Stromal cell of bone marrow (primary cell): ENCODE results near the gene XPO1.
"Not testable (repeated sequence)": the region's sequence is repeated elsewhere in the genome, so short reads cannot be mapped to it uniquely, and the experiment has no call there.

ENCODE experiments used
- DNase-seq: peaks from one replicate; pipeline ENCODE4 v3.0.0-alpha.2; 2012; ENCODE audit warnings: low read depth

The XPO1 gene, protein sequence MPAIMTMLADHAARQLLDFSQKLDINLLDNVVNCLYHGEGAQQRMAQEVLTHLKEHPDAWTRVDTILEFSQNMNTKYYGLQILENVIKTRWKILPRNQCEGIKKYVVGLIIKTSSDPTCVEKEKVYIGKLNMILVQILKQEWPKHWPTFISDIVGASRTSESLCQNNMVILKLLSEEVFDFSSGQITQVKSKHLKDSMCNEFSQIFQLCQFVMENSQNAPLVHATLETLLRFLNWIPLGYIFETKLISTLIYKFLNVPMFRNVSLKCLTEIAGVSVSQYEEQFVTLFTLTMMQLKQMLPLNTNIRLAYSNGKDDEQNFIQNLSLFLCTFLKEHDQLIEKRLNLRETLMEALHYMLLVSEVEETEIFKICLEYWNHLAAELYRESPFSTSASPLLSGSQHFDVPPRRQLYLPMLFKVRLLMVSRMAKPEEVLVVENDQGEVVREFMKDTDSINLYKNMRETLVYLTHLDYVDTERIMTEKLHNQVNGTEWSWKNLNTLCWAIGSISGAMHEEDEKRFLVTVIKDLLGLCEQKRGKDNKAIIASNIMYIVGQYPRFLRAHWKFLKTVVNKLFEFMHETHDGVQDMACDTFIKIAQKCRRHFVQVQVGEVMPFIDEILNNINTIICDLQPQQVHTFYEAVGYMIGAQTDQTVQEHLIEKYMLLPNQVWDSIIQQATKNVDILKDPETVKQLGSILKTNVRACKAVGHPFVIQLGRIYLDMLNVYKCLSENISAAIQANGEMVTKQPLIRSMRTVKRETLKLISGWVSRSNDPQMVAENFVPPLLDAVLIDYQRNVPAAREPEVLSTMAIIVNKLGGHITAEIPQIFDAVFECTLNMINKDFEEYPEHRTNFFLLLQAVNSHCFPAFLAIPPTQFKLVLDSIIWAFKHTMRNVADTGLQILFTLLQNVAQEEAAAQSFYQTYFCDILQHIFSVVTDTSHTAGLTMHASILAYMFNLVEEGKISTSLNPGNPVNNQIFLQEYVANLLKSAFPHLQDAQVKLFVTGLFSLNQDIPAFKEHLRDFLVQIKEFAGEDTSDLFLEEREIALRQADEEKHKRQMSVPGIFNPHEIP (N-terminal part only)

GRCh38 chr2:61538200-61538919 lies at the start of gene XPO1:
TSS of gene XPO1 (minus strand) at chr2:61538356. CDS start at chr2:61533897, 4,459 bp downstream.
- DNase-seq, result peak; percentile 99

DNA sequence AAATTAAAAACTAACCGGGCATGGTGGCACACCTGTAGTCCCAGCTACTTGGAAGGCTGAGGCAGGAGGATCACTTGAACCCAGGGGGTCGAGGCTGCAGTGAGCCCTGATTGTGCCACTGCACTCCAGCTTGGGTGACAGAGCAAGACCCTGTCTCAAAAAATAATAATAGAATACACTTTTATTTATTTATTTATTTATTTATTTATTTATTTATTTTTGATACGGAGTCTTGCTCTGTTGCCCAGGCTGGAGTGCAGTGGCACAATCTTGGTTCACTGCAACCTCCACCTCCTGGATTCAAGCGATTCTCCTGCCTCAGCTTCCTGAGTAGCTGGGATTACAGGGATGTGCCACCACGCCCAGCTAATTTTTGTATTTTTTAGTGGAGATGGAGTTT lies 48.8 kb upstream of the XPO1 start:
- not testable (repeated sequence) for DNase-seq

DNA sequence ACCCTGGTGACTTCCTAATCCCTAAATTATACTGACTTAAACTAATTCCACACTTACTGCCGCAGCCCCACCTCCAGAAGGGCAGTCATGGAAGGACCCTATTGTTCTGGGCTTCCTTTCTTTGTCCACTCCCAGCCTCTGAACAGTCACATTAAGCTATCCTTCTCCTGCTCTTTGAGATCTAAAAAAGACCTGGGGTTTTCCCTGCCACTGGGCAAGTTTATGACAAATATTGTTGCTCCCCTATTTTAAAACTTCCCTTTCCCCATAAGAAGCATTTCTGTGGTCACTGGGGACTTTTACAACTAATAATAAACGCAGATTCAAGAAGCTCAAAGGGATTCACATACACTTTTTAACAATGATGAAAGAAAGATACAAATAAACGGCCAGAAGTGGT lies 47.2 kb upstream of the XPO1 start:
- no peak for DNase-seq

DNA sequence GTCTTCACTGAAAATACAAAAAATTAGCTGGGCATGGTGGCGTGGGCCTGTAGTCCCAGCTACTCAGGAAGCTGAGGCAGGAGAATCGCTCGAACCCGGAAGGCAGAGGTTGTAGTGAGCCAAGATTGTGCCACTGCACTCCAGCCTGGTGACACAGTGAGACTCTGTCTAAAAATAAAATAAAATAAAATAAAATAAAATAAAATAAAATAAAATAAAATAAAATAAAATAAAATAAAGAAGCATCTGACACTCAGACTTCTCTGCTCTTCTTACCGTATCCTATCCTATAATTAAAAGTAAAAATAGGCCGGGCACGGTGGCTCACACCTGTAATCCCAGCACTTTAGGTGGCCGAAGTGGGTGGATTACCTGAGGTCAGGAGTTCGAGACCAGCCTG lies 46.2 kb upstream of the XPO1 start:
- not testable (repeated sequence) for DNase-seq

GRCh38 chr2:61582165-61582564 lies 44.0 kb upstream of the XPO1 start:
- DNase-seq, result no peak

- DNase-seq, result no peak
These were observed 43.6 kb upstream of the XPO1 start for GRCh38 chr2:61581716-61582115.

- DNase-seq, result no peak
These were observed 37.3 kb upstream of the XPO1 start for GRCh38 chr2:61575447-61575859.

DNA sequence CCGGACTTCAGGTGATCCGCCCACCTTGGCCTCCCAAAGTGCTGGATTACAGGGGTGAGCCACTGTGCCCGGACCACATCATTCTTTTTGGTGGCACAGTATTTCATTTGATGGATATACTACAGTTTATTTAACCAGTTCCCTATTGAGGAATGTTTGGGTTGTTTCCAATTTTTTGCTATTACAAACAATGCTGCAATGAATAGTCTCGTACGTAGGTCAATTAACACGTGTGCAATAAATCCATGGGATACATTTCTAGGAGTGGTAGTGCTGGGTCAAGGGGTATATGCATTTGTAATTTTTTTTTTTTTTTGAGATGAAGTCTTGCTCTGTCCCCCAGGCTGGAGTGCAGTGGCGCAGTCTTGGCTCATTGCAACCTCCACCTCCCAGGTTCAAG lies 28.4 kb upstream of the XPO1 start:
- DNase-seq, result no peak

- DNase-seq, result no peak
These were observed 24.5 kb upstream of the XPO1 start for GRCh38 chr2:61562615-61563014.

- no peak for DNase-seq
These were observed 20.0 kb upstream of the XPO1 start for GRCh38 chr2:61558160-61558559.

- DNase-seq, result no peak
These were observed 19.2 kb upstream of the XPO1 start for GRCh38 chr2:61557381-61557780.

DNA sequence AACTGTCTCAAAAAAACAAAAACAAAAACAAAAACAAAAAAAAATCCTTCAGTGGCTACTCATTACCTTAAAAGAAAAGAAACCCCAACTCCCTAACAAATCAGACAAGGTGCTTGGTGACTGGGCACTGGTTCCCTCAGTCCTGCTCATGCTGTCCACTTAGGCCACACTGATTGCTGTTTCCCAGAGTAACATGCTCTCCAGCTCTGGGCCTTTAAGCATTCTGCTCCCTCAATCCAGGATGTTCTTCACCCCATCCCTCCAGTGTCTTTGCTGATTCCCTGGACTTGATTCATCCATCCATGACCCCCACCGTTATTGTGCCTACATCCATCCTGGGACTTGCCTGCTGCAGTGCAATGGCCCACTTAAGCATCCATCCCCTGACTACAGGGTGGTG lies 16.4 kb upstream of the XPO1 start:
- DNase-seq, result no peak

GRCh38 chr2:61550375-61551209 lies 12.4 kb upstream of the XPO1 start:
- DNase-seq, result no peak

- no peak for DNase-seq
These were observed 11.4 kb upstream of the XPO1 start for GRCh38 chr2:61549546-61549945.

GRCh38 chr2:61543062-61543461 lies 4.9 kb upstream of the XPO1 start:
- no peak for DNase-seq

DNA sequence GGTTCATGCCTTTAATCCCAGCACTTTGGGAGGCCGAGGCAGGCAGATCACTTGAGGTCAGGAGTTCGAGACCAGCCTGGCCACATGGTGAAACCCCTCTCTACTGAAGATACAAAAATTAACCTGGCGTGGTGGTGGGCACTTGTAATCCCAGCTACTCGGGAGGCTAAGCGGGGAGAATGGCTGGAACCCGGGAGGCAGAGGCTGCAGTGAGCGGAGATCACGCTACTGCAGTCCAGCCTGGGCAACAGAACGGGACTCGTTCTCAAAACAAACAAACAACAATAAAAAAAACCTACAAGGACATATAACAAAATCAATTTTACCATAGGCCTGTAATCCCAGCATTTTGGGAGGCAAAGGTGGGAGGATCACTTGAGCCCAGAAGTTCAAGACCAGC lies 2.0 kb upstream of the XPO1 start:
- not testable (repeated sequence) for DNase-seq

DNA sequence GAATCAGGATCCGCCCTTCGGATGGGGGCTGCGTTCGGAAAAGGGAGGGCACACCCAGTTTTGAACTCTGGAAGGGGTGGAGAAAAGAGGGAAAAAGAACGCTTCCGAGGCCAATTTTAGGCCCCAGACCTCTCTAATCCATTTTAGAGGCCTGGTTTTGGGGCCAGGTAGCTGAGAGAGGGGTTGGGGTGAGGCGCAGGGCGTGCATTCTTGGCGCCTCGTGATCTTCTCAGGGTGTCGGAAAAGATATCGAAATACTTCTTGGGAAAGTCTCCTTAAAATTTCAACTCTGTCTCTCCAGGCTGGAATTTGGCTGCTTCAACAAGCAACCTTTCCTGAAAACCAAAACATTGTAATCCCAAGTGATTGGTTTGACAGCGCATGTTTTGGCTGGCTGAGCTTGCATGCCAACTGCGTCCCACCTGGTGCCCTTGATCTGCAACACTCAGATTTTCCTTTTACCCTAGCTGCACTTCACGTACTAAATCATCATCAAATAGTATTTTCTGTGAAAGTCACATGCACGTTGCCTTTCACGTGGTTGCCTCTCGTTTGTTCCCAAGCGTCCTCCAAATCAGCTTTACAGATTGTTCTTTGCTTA lies 864 bp upstream of the XPO1 start:
- no peak for DNase-seq

- DNase-seq, result no peak
These were observed 281 bp downstream of the XPO1 start for GRCh38 chr2:61537950-61538199.

DNA sequence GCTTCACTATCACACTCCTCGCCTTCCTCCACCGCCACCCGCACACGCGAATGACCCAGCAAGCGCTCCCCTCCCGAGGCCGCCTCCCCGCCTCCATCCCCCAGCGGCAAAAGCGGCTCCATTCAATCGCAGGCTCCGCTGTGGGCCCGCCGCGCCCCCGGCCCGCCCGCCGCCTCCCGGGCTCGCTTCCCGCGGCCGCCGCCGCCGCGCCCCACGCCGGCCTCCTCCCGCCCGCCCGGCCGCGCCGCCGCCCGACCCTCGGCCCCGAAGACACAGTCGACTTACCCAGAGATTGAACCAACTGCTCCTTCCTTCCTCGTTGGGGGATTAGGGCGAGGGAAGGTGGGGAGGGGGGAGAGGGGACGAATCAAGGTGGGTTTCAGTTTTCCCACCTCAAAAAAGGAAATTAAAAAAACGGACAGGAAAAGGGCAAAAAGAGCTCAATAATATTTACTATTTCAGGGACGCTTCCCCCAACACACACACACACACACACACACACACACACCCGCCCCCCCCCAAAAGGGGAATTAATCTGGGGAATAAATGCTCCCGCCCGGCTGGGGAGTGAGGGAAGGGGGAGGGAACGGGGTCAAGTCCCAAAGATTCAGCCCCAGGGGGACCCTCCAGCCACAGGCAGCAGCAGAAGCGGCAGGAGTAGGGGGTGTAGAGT lies 743 bp downstream of the XPO1 start:
- DNase-seq, result no peak

- peak; percentile 74 for DNase-seq
These were observed 1.4 kb downstream of the XPO1 start for GRCh38 chr2:61536572-61537276.
